HG02763 (cell line): ENCODE data around the gene MALSU1.

Source experiments
- ATAC-seq: cut with Tn5 transposase; IDR thresholded peaks from one replicate; pipeline ENCODE4 v1.9.1; 2021; ENCODE audit warnings: mild to moderate bottlenecking, moderate library complexity; ENCODE audit not compliant: unreplicated experiment

MALSU1 gene

GRCh38 chr7:23358152-23358674 is 59.1 kb downstream of the MALSU1 start:
- no peak for ATAC-seq
